HG02763 (cell line): ENCODE data around the gene MRPL36.
"Not testable (repeated sequence)": the region's sequence is repeated elsewhere in the genome, so short reads cannot be mapped to it uniquely, and the experiment has no call there.

ENCODE experiments used
- ATAC-seq: cut with Tn5 transposase; IDR thresholded peaks from one replicate; pipeline ENCODE4 v1.9.1; 2021; ENCODE audit warnings: mild to moderate bottlenecking, moderate library complexity; ENCODE audit not compliant: unreplicated experiment

MRPL36 gene

DNA sequence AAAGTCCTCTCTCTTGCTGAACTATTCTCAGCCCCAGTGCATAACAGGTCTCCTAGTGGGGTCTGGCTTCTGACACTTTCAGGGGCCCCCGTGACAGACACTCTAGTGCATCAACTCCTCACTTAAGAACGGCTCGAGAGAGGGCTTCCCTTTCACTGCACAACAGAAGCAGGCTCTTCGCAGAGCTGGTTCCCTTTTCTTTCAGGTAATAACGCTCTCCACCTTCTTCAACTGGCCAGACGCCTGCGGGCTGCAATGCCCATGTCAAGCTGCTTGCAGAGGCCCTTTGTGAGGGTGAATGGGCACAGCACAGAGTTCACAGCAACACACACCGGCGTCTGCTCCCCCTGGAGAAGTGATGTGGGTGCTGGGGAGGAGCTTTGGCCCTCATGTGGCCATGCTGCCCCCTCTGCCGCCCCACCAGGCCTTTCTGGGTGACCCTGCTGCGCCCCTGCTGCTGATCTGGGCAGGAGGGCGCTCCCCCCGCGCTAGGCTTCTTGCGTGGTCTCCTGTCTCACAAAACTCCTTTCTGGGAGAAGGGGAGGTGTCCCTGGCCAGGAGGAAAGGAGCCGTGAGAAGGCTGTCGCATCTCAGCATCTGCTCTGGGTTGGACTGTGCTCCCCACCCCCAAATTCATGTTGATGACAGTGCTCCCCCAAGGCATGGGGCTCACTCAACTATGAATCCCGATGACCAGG lies 2.4 kb downstream of the MRPL36 start:
- no peak for ATAC-seq

- ATAC-seq, result no peak
These were observed 3.1 kb downstream of the MRPL36 start for GRCh38 chr5:1796371-1797102.

DNA sequence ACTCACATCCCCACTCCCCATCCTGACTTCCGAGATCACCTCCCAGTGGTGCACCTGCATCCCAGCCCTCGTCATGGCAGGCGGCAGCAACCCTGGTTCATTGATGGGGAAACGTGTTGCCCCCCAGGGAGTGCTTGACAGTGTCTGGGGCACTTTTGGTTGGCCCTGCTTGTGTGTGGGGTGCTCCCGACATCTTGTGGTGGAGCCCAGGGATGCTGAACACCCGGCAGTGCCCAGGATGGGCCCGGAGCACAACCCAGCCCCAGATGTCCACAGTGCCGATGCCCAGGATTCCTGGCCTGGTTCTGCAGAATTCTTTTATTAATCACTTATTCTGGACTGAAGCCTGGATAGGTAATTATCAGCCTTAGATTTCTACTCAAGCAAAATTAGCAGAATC lies 3.7 kb downstream of the MRPL36 start:
- no peak for ATAC-seq

DNA sequence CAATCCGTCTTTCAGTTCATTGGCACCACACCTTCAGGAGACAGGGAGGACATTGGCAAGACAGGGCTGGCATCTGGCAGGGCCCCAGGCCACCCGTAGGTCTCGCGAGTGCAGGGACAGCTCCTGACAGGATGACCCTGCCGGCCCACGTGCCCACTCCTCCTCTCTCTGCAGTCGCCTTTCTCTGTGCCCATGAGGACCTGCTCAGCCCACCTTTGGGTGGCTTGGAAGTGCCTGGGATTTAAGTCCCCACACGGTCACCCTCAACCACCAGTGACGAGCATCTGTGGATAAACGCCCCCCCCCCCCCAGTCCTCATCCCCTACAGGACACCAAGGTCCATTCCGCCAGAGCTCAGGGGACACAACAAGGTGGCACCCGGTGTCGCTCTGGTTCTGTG lies 4.1 kb downstream of the MRPL36 start:
- no peak for ATAC-seq

DNA sequence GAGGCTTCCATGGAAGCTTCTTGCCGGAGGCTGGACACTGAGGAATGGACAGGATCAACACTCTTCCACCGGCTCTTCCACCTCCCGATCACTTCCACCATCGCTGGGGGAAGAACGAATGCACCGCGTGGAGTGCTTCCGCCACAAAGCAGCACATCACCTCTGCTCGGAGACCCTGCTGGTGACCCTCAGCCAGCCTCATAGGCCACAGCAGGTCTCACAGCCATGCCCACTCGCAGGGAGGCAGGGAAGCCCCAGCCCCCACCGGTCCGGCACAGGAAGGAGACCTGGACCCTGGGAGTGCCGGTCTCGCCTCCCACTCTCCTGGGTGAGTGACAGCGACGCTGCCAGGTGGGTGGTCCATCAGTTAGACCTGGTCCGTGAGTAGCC lies 4.7 kb downstream of the MRPL36 start:
- ATAC-seq, result no peak

- no peak for ATAC-seq
These were observed 5.4 kb downstream of the MRPL36 start for GRCh38 chr5:1793966-1794900.

DNA sequence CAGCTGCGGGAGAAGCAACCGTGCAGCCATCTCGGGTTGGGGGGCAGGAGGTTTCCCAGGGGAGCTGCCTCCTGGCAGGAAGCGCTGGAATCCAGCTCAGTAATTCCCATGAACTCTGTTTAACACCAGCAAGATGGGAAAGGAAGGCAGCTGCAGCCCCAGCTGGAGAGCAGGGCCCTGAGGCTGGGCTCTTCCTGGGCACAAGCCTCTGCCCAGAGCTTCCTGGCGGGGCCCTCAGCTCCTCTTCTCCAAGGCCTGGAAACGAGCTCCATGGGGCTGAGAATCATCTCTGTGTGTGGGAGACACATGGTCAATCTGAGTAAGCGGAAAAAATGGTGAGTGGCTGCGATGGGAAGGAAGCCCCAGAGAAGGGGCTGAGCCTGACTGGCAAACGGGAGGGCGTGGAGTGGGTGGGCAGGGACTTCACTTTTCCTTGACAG lies 6.3 kb downstream of the MRPL36 start:
- no peak for ATAC-seq

- ATAC-seq, result peak; percentile 94
These were observed 6.8 kb downstream of the MRPL36 start for GRCh38 chr5:1792842-1793266.

- ATAC-seq, result no peak
These were observed 8.5 kb downstream of the MRPL36 start for GRCh38 chr5:1791176-1791575.

- no peak for ATAC-seq
These were observed 9.7 kb downstream of the MRPL36 start for GRCh38 chr5:1789834-1790471.

DNA sequence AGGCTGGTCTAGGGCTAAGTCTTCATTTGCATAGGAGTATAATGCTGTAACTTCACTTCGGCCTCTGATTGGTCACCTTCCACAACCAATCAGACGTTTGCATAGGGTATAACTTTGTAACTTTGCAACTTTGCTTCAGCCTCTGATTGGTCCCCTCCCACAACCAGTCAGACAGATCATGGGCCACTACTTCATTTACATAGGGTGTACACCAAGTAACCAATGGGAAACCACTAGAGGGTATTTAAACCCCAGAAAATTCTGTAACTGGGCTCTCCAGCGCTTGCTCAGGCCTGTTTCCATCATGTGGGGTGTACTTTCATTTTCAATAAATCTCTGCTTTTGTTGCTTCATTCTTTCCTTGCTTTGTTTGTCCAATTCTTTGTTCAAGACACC lies 10.2 kb downstream of the MRPL36 start:
- not testable (repeated sequence) for ATAC-seq

DNA sequence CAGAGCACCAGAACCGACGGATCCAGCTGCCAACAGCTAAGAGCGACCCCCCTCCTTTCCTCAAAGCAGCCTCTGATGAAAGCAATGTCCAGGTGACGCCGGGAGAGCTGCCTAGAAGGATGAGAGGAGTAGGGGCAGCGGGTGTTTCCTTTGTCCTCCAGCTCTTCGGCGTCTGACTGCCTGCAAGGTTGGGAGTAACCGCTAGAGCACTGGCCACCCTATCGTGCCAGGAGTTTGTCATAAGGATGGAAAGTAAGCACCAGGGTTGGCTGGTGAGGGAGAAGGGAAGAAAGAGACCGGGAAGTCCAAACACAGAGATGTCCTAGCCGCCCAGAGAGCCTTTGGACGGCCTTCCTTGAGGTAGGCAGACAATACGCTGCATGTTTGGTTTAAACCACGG lies 10.8 kb downstream of the MRPL36 start:
- no peak for ATAC-seq

DNA sequence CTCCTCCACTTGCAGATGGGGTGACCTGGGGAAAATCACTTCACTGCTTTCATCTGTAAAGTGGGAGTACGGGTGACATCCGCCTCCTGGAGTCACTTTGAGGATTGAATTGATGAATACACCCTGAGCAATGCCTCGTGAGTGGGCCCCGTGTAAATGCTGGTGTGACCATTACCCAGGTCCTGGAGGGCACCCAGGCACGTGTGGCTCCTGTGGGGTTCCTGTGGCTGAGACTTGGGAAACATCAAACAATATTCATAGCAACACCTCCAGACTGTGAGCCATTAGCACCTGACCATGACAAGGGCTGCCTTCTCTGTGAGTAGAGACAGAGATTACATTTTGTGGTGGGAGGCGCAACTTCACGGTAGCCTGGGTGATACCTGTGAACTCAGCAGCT lies 11.4 kb downstream of the MRPL36 start:
- ATAC-seq, result no peak

DNA sequence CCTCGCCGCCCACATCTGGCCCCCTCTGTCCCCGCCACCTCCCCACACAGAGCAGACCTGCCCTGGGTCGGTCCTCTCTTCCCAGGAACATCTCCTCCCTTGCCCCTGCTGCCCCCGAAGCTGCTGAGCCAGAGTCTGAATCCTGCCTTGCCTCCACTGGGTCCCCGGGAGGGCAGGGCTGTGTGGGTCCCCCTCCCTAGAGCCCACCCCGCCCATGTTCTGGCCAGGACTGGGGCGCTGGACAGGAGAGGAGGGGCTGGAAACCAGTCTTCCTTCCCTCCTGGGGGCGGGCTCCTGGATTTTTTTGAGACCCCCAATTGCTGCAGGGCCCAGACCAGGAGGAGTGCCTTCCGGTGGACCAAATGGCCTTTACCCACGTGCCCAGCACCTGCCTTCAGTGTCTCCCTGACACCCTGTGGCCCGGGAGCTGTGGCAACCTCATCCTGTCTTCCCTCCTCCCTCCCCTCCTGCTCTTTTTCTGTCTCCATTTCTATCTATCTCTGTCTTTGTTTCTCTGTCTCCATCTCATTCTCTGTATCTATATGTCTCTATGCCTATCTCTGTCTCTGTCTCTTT lies 12.1 kb downstream of the MRPL36 start:
- no peak for ATAC-seq

- ATAC-seq, result no peak
These were observed 12.8 kb downstream of the MRPL36 start for GRCh38 chr5:1786621-1787471.

DNA sequence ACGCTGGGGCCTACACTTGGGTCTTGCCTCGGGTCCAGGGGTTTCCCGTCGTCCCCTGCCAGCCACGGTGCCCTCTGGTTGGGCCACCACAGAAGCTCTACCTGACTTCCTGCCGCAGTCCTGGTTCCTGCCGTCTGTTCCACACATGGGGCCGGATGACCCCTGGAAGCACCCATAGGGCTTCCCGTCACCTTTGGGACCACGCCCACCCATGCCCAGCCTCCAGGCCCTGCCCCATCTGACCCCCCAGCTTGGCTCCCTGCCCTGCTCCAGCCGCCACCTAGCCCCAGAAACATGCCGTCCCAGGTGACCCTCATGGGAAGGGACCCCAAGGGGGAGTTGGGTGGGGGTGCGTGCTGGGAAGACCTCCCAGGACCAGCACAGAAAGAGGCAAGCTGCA lies 13.7 kb downstream of the MRPL36 start:
- no peak for ATAC-seq

DNA sequence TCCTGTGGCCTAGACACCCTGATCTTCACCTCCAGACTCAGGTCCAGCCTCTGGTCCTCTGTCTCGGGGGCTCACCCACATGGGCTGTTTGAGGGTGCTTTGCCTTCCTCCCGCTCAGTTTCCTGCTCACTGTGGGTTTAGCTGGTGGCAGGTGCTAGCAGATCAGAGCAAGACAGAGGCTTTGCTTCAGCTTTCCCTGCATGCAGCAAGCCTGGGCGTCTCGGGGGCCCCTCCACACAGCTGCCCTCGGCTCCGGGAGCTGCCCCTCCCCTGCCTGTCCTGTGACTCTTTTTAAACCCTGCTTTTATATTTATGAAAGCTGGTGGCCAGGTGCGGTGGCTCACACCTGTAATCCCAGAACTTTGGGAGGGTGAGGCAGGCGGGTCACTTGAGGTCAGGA lies 14.6 kb downstream of the MRPL36 start:
- no peak for ATAC-seq

- no peak for ATAC-seq
These were observed 15.2 kb downstream of the MRPL36 start for GRCh38 chr5:1784197-1785050.

DNA sequence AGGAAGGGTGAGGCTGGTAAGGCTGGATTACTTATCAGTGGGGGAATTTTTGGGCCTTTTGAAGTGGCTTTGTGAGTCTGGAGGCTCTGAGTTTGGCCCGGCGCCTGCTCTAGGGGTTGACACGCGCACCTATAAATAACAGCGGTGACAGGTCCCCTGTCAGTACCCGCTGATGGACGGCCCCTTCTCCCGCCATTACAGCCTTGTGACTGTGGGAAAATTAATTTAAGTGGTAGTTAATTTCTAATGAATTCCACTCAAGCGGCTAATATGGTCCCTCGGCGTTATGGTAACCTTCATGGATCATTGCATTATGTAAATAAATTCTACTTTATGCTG lies 16.5 kb downstream of the MRPL36 start:
- peak; percentile 71 for ATAC-seq
